HCT116 (cell line): ENCODE measurements around the gene IL36RN. TPM values are rescaled to one million over a fixed set of nuclear protein-coding genes. Genes with fewer than 3 reads are reported as not detected.

ENCODE experiments used
- ATAC-seq: fragments of 200-7000 bp; cut with Tn5 transposase; 2 replicates; pipeline ENCODE4 v1.9.1; 2020; ENCODE audit warnings: mild to moderate bottlenecking, moderate library complexity
- BruUV-seq: library from RNA; stranded (reverse); fragments of 400-500 nt; replicated peaks from 2 replicates; lab custom pipeline; 2021; lab: Mats Ljungman, UMichigan
- CTCF ChIA-PET: fragments of 300-600 bp; sonication (Branson Sonifier 250); formaldehyde crosslinking; loops from one replicate; lab custom pipeline; 2021; ENCODE audit warnings: antibody characterized with exemption; lab: Charles Lee
- POLR2A ChIA-PET: fragments of 300-600, 350-600 bp; sonication (Branson Sonifier 250); formaldehyde crosslinking; loops from one replicate; lab custom pipeline; 2021; ENCODE audit warnings: antibody characterized with exemption; lab: Charles Lee
- RAD21 ChIA-PET, 2 experiments: fragments of 300-600 bp; sonication (Branson Sonifier 250); formaldehyde crosslinking; loops; one replicate each; lab custom pipeline; 2023; ENCODE audit warnings: low total read pairs in 2 of 2; ENCODE audit not compliant: uncharacterized antibody in 2 of 2, unreplicated experiment in 2 of 2, low non-redundant PET in 1 of 2; lab: Charles Lee
- DNase-seq: peaks from one replicate; pipeline ENCODE4 v3.0.0-alpha.2; 2010; ENCODE audit warnings: low read depth, low spot score
- H2AFZ ChIP-seq: fragments of 200-600 bp; shearing (Covaris generic), sonication (generic); 2 replicates; pipeline ENCODE4 v1.6.1; 2017; ENCODE audit warnings: low read depth, mixed run types, mixed read lengths, antibody characterized with exemption, low read length; ENCODE audit not compliant: poor library complexity, severe bottlenecking
- H3K27ac ChIP-seq: 2 replicates; pipeline ENCODE4 v1.5.1; 2012; ENCODE audit warnings: low read depth, low read length
- H3K27me3 ChIP-seq: fragments of 200-600 bp; sonication (generic); 2 replicates; pipeline ENCODE4 v1.6.1; 2016; ENCODE audit warnings: mixed run types, low read length, mixed read lengths; ENCODE audit not compliant: insufficient read depth
- H3K36me3 ChIP-seq, 2 experiments: fragments of 200-500 bp in 1 of 2; fragments of 200-600 bp in 1 of 2; sonication (Bioruptor generic) in 1 of 2; sonication (generic) in 1 of 2; 2 replicates each; pipeline versions ENCODE4 v1.5.1 to v1.6.1; 2014 to 2016; ENCODE audit warnings: low read length in 2 of 2, inconsistent platforms in 1 of 2, mixed read lengths in 1 of 2, mixed run types in 1 of 2; ENCODE audit not compliant: insufficient read depth in 2 of 2, control insufficient read depth in 1 of 2
- H3K4me1 ChIP-seq, 2 experiments: fragments of 200-600 bp in 1 of 2; sonication (generic) in 1 of 2; 2 replicates each; pipeline versions ENCODE4 v1.5.1 to v1.6.1; 2012 to 2017; ENCODE audit warnings: low read length in 2 of 2, inconsistent platforms in 1 of 2, mild to moderate bottlenecking in 1 of 2, mixed read lengths in 1 of 2, mixed run types in 1 of 2, moderate library complexity in 1 of 2; ENCODE audit not compliant: insufficient read depth in 2 of 2, control insufficient read depth in 1 of 2
- H3K4me2 ChIP-seq: fragments of 200-600 bp; sonication (generic); 2 replicates; pipeline ENCODE4 v1.6.1; 2017; ENCODE audit warnings: mixed run types, low read length, mixed read lengths
- H3K4me3 ChIP-seq, 2 experiments: fragments of 200-600 bp in 1 of 2; sonication (generic) in 1 of 2; replicated peaks in 1 of 2; 2 replicates each; pipeline ENCODE4 v1.5.1; 2011 to 2016; ENCODE audit warnings: low read length in 2 of 2, control low read depth in 1 of 2, low read depth in 1 of 2, mild to moderate bottlenecking in 1 of 2, mixed read lengths in 1 of 2, mixed run types in 1 of 2
- H3K79me2 ChIP-seq: fragments of 200-600 bp; sonication (generic); 2 replicates; pipeline ENCODE4 v1.6.1; 2017; ENCODE audit warnings: mild to moderate bottlenecking, mixed run types, low read length, moderate library complexity, mixed read lengths; ENCODE audit not compliant: insufficient read depth
- H3K9ac ChIP-seq: fragments of 200-600 bp; sonication (generic); 2 replicates; pipeline ENCODE4 v1.6.1; 2016; ENCODE audit warnings: low read length, mixed read lengths
- H3K9me2 ChIP-seq: fragments of 200-600 bp; sonication (generic), shearing (Covaris generic); 2 replicates; pipeline ENCODE4 v1.6.1; 2017; ENCODE audit warnings: mixed run types, mild to moderate bottlenecking, moderate library complexity; ENCODE audit not compliant: insufficient read depth
- H3K9me3 ChIP-seq, 2 experiments: fragments of 200-500 bp in 1 of 2; fragments of 200-600 bp in 1 of 2; sonication (Bioruptor generic) in 1 of 2; sonication (generic) in 1 of 2; 2 replicates each; pipeline ENCODE4 v1.6.1; 2014 to 2017; ENCODE audit warnings: low read length in 2 of 2, mixed read lengths in 2 of 2, inconsistent platforms in 1 of 2, low read depth in 1 of 2, mild to moderate bottlenecking in 1 of 2, mixed run types in 1 of 2, moderate library complexity in 1 of 2; ENCODE audit not compliant: control insufficient read depth in 1 of 2, insufficient read depth in 1 of 2
- H4K20me1 ChIP-seq: fragments of 200-600 bp; sonication (generic), shearing (Covaris generic); 2 replicates; pipeline ENCODE4 v1.6.1; 2017; ENCODE audit warnings: mixed run types, mild to moderate bottlenecking, moderate library complexity; ENCODE audit not compliant: insufficient read depth
- CEBPB ChIP-seq: IDR thresholded peaks from 2 replicates; pipeline ENCODE4 v1.6.1; 2012; ENCODE audit warnings: low read depth
- ELF1 ChIP-seq: IDR thresholded peaks from 2 replicates; pipeline ENCODE4 v1.6.1; 2012; ENCODE audit warnings: low read depth, borderline replicate concordance
- EZH2 ChIP-seq: fragments of 200-600 bp; sonication (generic); IDR thresholded peaks from 2 replicates; pipeline ENCODE4 v1.6.1; 2017; ENCODE audit warnings: antibody characterized with exemption, mixed run types
- FOSL1 ChIP-seq: IDR thresholded peaks from 2 replicates; pipeline ENCODE4 v1.6.1; 2012; ENCODE audit warnings: low read depth
- MAX ChIP-seq: IDR thresholded peaks from 2 replicates; pipeline ENCODE4 v1.6.1; 2012
- POLR2A ChIP-seq: IDR thresholded peaks from 2 replicates; pipeline ENCODE4 v1.7.0; 2011; ENCODE audit warnings: borderline replicate concordance; ENCODE audit not compliant: insufficient read depth, insufficient read length; ENCODE audit errors: extremely low read depth
- POLR2AphosphoS5 ChIP-seq: IDR thresholded peaks from 2 replicates; pipeline ENCODE4 v1.6.1; 2011; ENCODE audit warnings: mild to moderate bottlenecking, low read depth, low read length, moderate library complexity
- RAD21 ChIP-seq: IDR thresholded peaks from 2 replicates; pipeline ENCODE4 v1.6.1; 2012; ENCODE audit warnings: low read depth, mild to moderate bottlenecking
- REST ChIP-seq: IDR thresholded peaks from 2 replicates; pipeline ENCODE4 v1.6.1; 2012; ENCODE audit warnings: low read depth
- SIN3A ChIP-seq: IDR thresholded peaks from 2 replicates; pipeline ENCODE4 v1.6.1; 2012; ENCODE audit warnings: low read depth
- SP1 ChIP-seq: IDR thresholded peaks from 2 replicates; pipeline ENCODE4 v1.6.1; 2012; ENCODE audit warnings: low read depth
- SRF ChIP-seq: IDR thresholded peaks from 2 replicates; pipeline ENCODE4 v1.6.1; 2012; ENCODE audit warnings: low read depth
- TCF7L2 ChIP-seq: IDR thresholded peaks from 2 replicates; pipeline ENCODE4 v1.7.0; 2011; ENCODE audit warnings: borderline replicate concordance, inconsistent platforms; ENCODE audit not compliant: insufficient read depth, insufficient read length; ENCODE audit errors: extremely low read depth
- ZFX ChIP-seq: fragments of 450-650 bp; IDR thresholded peaks from 2 replicates; pipeline ENCODE4 v1.6.1; 2017
- ZNF274 ChIP-seq: fragments of 200-500 bp; sonication (Bioruptor generic); IDR thresholded peaks from 2 replicates; pipeline ENCODE4 v1.6.1; 2014; ENCODE audit warnings: mild to moderate bottlenecking, low read depth, low read length, inconsistent platforms
- intact Hi-C: fragments of 100-400 bp; cut with micrococcal nuclease; formaldehyde crosslinking; loops from 2 replicates; pipeline ENCODE4 v1.10.0; 2022
- total RNA-seq: library from RNA; stranded (reverse); gene quantifications from one replicate; pipeline ENCODE4 v1.2.1, GENCODE V29; 2021; ENCODE audit not compliant: unreplicated experiment
- TF ChIP-seq, protein P1 (sequence below): IDR thresholded peaks from 2 replicates; pipeline ENCODE4 v1.6.1; 2011; ENCODE audit warnings: mild to moderate bottlenecking, low read length, moderate library complexity; ENCODE audit not compliant: insufficient replicate concordance; ENCODE audit errors: extremely low read depth

Gene IL36RN
- total RNA-seq, 1 experiment from 2014 or later: not detected

GRCh38 chr2:113064898-113065297 is 5.9 kb downstream of the IL36RN start:
- H3K4me2 ChIP-seq: no peak overlapping the region
- no peaks in the 10 kb centered on the region for H3K79me2 ChIP-seq
- no peaks in the 10 kb centered on the region for H3K9me2 ChIP-seq
- H2AFZ ChIP-seq: no peak overlapping the region
- no peak overlapping the region for H3K27ac ChIP-seq
- no peaks in the 10 kb centered on the region for H3K36me3 ChIP-seq
- intact Hi-C loops: no loop called here
- H3K4me3 ChIP-seq: no peak overlapping the region
- DNase-seq (no peak), ATAC-seq (no peak)
- TF ChIP-seq ZFX (no peak), ELF1 (no peak), SP1 (no peak), SRF (no peak), FOSL1 (no peak), RAD21 (no peak), SIN3A (no peak), TCF7L2 (no peak), MAX (no peak), POLR2AphosphoS5 (no peak), EZH2 (no peak), POLR2A (no peak), REST (no peak), ZNF274 (no peak), CEBPB (no peak)
- TF ChIP-seq, protein P1, sequence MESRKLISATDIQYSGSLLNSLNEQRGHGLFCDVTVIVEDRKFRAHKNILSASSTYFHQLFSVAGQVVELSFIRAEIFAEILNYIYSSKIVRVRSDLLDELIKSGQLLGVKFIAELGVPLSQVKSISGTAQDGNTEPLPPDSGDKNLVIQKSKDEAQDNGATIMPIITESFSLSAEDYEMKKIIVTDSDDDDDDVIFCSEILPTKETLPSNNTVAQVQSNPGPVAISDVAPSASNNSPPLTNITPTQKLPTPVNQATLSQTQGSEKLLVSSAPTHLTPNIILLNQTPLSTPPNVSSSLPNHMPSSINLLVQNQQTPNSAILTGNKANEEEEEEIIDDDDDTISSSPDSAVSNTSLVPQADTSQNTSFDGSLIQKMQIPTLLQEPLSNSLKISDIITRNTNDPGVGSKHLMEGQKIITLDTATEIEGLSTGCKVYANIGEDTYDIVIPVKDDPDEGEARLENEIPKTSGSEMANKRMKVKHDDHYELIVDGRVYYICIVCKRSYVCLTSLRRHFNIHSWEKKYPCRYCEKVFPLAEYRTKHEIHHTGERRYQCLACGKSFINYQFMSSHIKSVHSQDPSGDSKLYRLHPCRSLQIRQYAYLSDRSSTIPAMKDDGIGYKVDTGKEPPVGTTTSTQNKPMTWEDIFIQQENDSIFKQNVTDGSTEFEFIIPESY: no peak
- H3K4me1 ChIP-seq: peaks cover 0 to 6% of the 10 kb centered on the region in 2 experiments; a peak in 2 of 4 replicates
- no TSS peak for BruUV-seq
- ChIA-PET POLR2A (no interaction called here), CTCF (interaction anchor here (0.9 kb wide), 1 partner anchor 16 kb away, joined by 3 read pairs; no protein-coding TSS in a partner anchor), RAD21 (no interaction called here)
- no peaks in the 10 kb centered on the region for H3K27me3 ChIP-seq
- no peak overlapping the region for H3K9ac ChIP-seq
- no peaks in the 10 kb centered on the region for H4K20me1 ChIP-seq
- no peaks in the 10 kb centered on the region for H3K9me3 ChIP-seq
